GM12878 (cell line): Measurements from ENCODE around the gene ARHGAP9. TPM values are rescaled to one million over a fixed set of nuclear protein-coding genes. Genes with fewer than 3 reads are reported as not detected.

Source experiments
- ATF3 ChIP-seq: IDR thresholded peaks from 2 replicates; pipeline ENCODE4 v1.6.1; 2011; ENCODE audit warnings: low read depth, mild to moderate bottlenecking, low read length, moderate library complexity, borderline replicate concordance; ENCODE audit errors: extremely low read depth
- ATF7 ChIP-seq: fragments of 450-650 bp; IDR thresholded peaks from 2 replicates; pipeline ENCODE4 v1.6.1; 2016; ENCODE audit warnings: low read depth, mild to moderate bottlenecking
- BCL11A ChIP-seq: IDR thresholded peaks from 2 replicates; pipeline ENCODE4 v1.6.1; 2011; ENCODE audit warnings: low read depth, low read length
- CBFB ChIP-seq: IDR thresholded peaks from 2 replicates; pipeline ENCODE4 v1.6.1; 2016; ENCODE audit warnings: antibody characterized with exemption, low read depth
- CBX5 ChIP-seq: sonication (generic); IDR thresholded peaks from 2 replicates; pipeline ENCODE4 v1.6.1; 2016; ENCODE audit warnings: low read depth, moderate library complexity, mild to moderate bottlenecking, inconsistent platforms
- CHD2 ChIP-seq: IDR thresholded peaks from 2 replicates; pipeline ENCODE4 v1.6.1; 2011; ENCODE audit warnings: low read depth, low read length, improper control_type of control experiment, borderline replicate concordance
- EGR1 ChIP-seq, 2 experiments: IDR thresholded peaks; 1 replicate in 1 of 2; 2 replicates in 1 of 2; pipeline ENCODE4 v1.6.1; 2011 to 2012; ENCODE audit warnings: low read depth in 2 of 2, low read length in 2 of 2, borderline replicate concordance in 1 of 2, mild to moderate bottlenecking in 1 of 2, moderate library complexity in 1 of 2
- ESRRA ChIP-seq: IDR thresholded peaks from 2 replicates; pipeline ENCODE4 v1.6.1; 2012; ENCODE audit warnings: mild to moderate bottlenecking, low read length, improper control_type of control experiment
- ETV6 ChIP-seq, 2 experiments: fragments of 450-650 bp in 1 of 2; IDR thresholded peaks in 1 of 2; conservative IDR thresholded peaks in 1 of 2; 2 replicates each; pipeline ENCODE4 v1.6.1; 2014; ENCODE audit warnings: antibody characterized with exemption in 1 of 2, borderline replicate concordance in 1 of 2, low read depth in 1 of 2, mild to moderate bottlenecking in 1 of 2, moderate library complexity in 1 of 2
- FOS ChIP-seq: IDR thresholded peaks from 3 replicates; pipeline ENCODE4 v1.6.1; 2011; ENCODE audit warnings: borderline replicate concordance; ENCODE audit not compliant: insufficient read length; ENCODE audit errors: extremely low read depth
- HCFC1 ChIP-seq: fragments of 150-350 bp; IDR thresholded peaks from 2 replicates; pipeline ENCODE4 v1.6.1; 2014; ENCODE audit warnings: low read length
- NBN ChIP-seq: fragments of 450-650 bp; IDR thresholded peaks from 2 replicates; pipeline ENCODE4 v1.6.1; 2016
- NFYB ChIP-seq: IDR thresholded peaks from 2 replicates; pipeline ENCODE4 v1.6.1; 2011; ENCODE audit warnings: low read depth, mild to moderate bottlenecking, low read length, improper control_type of control experiment, moderate library complexity; ENCODE audit not compliant: insufficient read depth
- NRF1 ChIP-seq: conservative IDR thresholded peaks from 2 replicates; pipeline ENCODE4 v1.6.1; 2011; ENCODE audit warnings: mild to moderate bottlenecking, low read depth, low read length, improper control_type of control experiment
- PKNOX1 ChIP-seq: fragments of 450-650 bp; IDR thresholded peaks from 2 replicates; pipeline ENCODE4 v1.6.1; 2016; ENCODE audit warnings: mild to moderate bottlenecking
- PML ChIP-seq: IDR thresholded peaks from 2 replicates; pipeline ENCODE4 v1.6.1; 2012; ENCODE audit warnings: low read length, inconsistent platforms
- POLR2A ChIP-seq: IDR thresholded peaks from 2 replicates; pipeline ENCODE4 v1.6.1; 2011; ENCODE audit warnings: low read depth, mild to moderate bottlenecking, low read length
- POU2F2 ChIP-seq: IDR thresholded peaks from 3 replicates; pipeline ENCODE4 v1.6.1; 2011; ENCODE audit warnings: low read depth, mild to moderate bottlenecking, low read length, borderline replicate concordance
- RAD21 ChIP-seq: IDR thresholded peaks from 2 replicates; pipeline ENCODE4 v1.6.1; 2011; ENCODE audit warnings: mild to moderate bottlenecking, low read depth, low read length, moderate library complexity; ENCODE audit not compliant: insufficient read depth
- RB1 ChIP-seq: fragments of 450-650 bp; formaldehyde crosslinking; IDR thresholded peaks from 2 replicates; pipeline ENCODE4 v1.6.1; 2017; ENCODE audit warnings: mild to moderate bottlenecking, borderline replicate concordance
- RUNX3 ChIP-seq: IDR thresholded peaks from 2 replicates; pipeline ENCODE4 v1.6.1; 2012; ENCODE audit warnings: low read length, inconsistent platforms
- SMAD1 ChIP-seq: fragments of 450-650 bp; IDR thresholded peaks from 2 replicates; pipeline ENCODE4 v1.6.1; 2018; ENCODE audit warnings: mild to moderate bottlenecking, low read depth; ENCODE audit not compliant: partially characterized antibody
- SREBF2 ChIP-seq: IDR thresholded peaks from 2 replicates; pipeline ENCODE4 v1.6.1; 2012; ENCODE audit warnings: mild to moderate bottlenecking, low read length
- TBL1XR1 ChIP-seq: IDR thresholded peaks from 2 replicates; pipeline ENCODE4 v1.6.1; 2012; ENCODE audit warnings: low read depth, low read length, improper control_type of control experiment
- ZNF217 ChIP-seq: fragments of 450-650 bp; IDR thresholded peaks from 2 replicates; pipeline ENCODE4 v1.6.1; 2017; ENCODE audit warnings: antibody characterized with exemption, mild to moderate bottlenecking
- polyA plus RNA-seq, 11 experiments: library from polyadenylated mRNA; depleted of rRNA in 4 of 11; unstranded in 6 of 11; stranded (reverse) in 5 of 11; fragments of >200 nt; fragmentation: Nextera tagmentation in 4 of 11; fragmentation: Illumina TruSeq in 1 of 11; extraction: Ambion mirVana in 4 of 11; extraction: Trizol in 1 of 11; gene quantifications; 1 replicate in 1 of 11; 2 replicates in 10 of 11; pipeline versions ENCODE4 v1.2.1 to v1.2.3, GENCODE V29; 2011 to 2016; ENCODE audit warnings: inconsistent platforms in 2 of 11, missing spikeins in 2 of 11, low read depth in 1 of 11
- total RNA-seq, 4 experiments: library from RNA; depleted of rRNA in 3 of 4; stranded (reverse); fragments of >200 nt in 3 of 4; fragmentation: Illumina TruSeq in 1 of 4; extraction: Trizol in 1 of 4; gene quantifications; 2 replicates each; pipeline versions ENCODE4 v1.2.1 to v1.2.3, GENCODE V29; 2013 to 2021
- TF ChIP-seq, protein P1 (sequence below), 3 experiments: IDR thresholded peaks in 2 of 3; conservative IDR thresholded peaks in 1 of 3; 2 replicates each; pipeline ENCODE4 v1.5.1; 2011; ENCODE audit warnings: low read depth in 3 of 3, low read length in 3 of 3, mild to moderate bottlenecking in 3 of 3, control low read depth in 2 of 3, moderate library complexity in 2 of 3, inconsistent platforms in 1 of 3, mixed read lengths in 1 of 3; ENCODE audit not compliant: control insufficient read depth in 2 of 3, insufficient read depth in 1 of 3; ENCODE audit errors: extremely low read depth in 1 of 3
- TF ChIP-seq, protein P2 (sequence below): fragments of 450-650 bp; IDR thresholded peaks from 2 replicates; pipeline ENCODE4 v1.6.1; 2014; ENCODE audit warnings: mild to moderate bottlenecking

Gene ARHGAP9
- total and polyA plus RNA-seq, 10 of the 15 experiments (the other 5 are each of a cell fraction or from before 2014, with no cell fraction given), result 19.5 to 102 (median 76.8) TPM

DNA sequence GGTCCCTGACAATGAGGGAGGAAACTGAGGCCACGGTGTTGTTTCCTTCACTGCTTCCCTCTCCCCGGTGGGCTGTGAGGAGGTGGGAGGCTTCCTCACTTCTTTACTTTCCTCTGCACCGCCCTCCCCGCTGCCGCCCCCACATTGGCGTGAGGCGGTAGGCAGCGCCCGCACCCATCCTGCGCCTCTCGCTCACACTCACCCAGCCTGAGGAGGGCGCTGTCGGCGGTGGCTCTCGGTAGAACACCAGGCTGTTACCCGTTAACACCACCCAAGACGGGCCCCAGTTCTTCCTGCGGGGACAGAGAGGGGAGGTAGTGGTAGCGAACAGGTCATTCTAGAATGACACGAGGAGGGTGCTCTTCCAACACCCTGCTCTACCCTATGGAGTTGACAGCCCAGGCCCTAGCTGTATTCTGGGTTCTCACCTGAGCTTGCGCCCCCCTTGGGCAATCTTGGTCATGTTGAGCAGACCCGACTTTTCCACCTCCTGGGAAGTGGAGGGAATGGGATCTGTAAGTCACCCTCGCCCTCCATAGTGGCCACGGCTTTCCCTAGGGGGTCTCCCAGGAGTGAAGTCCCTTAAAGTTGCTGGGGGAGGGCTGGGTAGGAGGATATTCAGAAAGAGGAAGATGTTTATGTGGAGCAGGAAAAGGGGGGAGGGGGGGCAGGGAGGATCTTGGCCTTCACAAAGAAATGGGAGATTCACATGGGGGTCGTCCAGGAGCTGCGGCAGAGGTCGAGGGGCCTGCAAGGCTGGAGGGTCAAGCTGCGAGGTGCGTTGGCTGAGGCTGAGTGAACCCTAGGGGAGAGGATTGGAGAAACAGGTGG is 3.3 kb downstream of the ARHGAP9 start (continued):
- TF ChIP-seq CHD2, result 0 out of 2 replicates have a peak, but pooled peaks have one; percentile 9
- TF ChIP-seq POU2F2, result no peak
- TF ChIP-seq RUNX3, result peak; percentile 24; the same call in 1 of the 2 replicates
- peak; percentile 34 for TF ChIP-seq SMAD1
- TF ChIP-seq RAD21, result peak; percentile 43
- no peak for TF ChIP-seq CBX5
- no peak for TF ChIP-seq SREBF2
- no peak for TF ChIP-seq PML
- peak; percentile 73 for TF ChIP-seq POLR2A
- TF ChIP-seq ATF3, result no peak
- TF ChIP-seq ESRRA, result no peak
- peak in 1 of 2 experiments; percentile 92; a peak in 2 of 3 replicates for TF ChIP-seq EGR1 (IDR thresholded peaks at IDR 0.05; ENCODE audit: borderline replicate concordance in 1 of 2, low read depth in 2 of 2, low read length in 2 of 2)
- TF ChIP-seq ZNF217, result 0 out of 2 replicates have a peak, but pooled peaks have one; percentile 56
- TF ChIP-seq FOS, result no peak
- TF ChIP-seq, protein P1, sequence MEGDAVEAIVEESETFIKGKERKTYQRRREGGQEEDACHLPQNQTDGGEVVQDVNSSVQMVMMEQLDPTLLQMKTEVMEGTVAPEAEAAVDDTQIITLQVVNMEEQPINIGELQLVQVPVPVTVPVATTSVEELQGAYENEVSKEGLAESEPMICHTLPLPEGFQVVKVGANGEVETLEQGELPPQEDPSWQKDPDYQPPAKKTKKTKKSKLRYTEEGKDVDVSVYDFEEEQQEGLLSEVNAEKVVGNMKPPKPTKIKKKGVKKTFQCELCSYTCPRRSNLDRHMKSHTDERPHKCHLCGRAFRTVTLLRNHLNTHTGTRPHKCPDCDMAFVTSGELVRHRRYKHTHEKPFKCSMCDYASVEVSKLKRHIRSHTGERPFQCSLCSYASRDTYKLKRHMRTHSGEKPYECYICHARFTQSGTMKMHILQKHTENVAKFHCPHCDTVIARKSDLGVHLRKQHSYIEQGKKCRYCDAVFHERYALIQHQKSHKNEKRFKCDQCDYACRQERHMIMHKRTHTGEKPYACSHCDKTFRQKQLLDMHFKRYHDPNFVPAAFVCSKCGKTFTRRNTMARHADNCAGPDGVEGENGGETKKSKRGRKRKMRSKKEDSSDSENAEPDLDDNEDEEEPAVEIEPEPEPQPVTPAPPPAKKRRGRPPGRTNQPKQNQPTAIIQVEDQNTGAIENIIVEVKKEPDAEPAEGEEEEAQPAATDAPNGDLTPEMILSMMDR (IDR thresholded peaks at IDR 0.05 in 2 of 3, conservative IDR thresholded peaks at IDR 0.05 in 1 of 3; ENCODE audit: control insufficient read depth in 2 of 3, extremely low read depth in 1 of 3, insufficient read depth in 1 of 3, low read depth in 3 of 3, low read length in 3 of 3), result peak; percentile 48 to 81 (median 72)
- TF ChIP-seq HCFC1, result peak; percentile 32; the same call in 1 of the 2 replicates
- no peak for TF ChIP-seq NRF1
- TF ChIP-seq, protein P2, sequence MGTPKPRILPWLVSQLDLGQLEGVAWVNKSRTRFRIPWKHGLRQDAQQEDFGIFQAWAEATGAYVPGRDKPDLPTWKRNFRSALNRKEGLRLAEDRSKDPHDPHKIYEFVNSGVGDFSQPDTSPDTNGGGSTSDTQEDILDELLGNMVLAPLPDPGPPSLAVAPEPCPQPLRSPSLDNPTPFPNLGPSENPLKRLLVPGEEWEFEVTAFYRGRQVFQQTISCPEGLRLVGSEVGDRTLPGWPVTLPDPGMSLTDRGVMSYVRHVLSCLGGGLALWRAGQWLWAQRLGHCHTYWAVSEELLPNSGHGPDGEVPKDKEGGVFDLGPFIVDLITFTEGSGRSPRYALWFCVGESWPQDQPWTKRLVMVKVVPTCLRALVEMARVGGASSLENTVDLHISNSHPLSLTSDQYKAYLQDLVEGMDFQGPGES, result no peak
- peak; percentile 52; the same call in 1 of the 2 replicates for TF ChIP-seq RB1
- no peak for TF ChIP-seq TBL1XR1
- peak; percentile 30; the same call in 1 of the 2 replicates for TF ChIP-seq ATF7
- no peak for TF ChIP-seq NFYB
- 0 out of 2 replicates have a peak, but pooled peaks have one; percentile 2 for TF ChIP-seq BCL11A
- peak; percentile 62; the same call in 1 of the 2 replicates for TF ChIP-seq NBN
- TF ChIP-seq ETV6 (conservative IDR thresholded peaks at IDR 0.05 in 1 of 2, IDR thresholded peaks at IDR 0.05 in 1 of 2; ENCODE audit: borderline replicate concordance in 1 of 2, low read depth in 1 of 2), result no peak
- TF ChIP-seq CBFB, result peak; percentile 17; the same call in 1 of the 2 replicates
- peak; percentile 8; the same call in 1 of the 2 replicates for TF ChIP-seq PKNOX1
